Transverse colon (tissue), 4 donors: Measurements from ENCODE around the gene ARAP1. TPM values are rescaled to one million over a fixed set of nuclear protein-coding genes. Genes with fewer than 3 reads are reported as not detected.
A peak's percentile ranks its signal among the peaks of the same experiment; 100 is the strongest.

Experiments
- DNase-seq: peaks from one replicate; pipeline ENCODE4 v3.0.0-alpha.2; 2019
- H3K27ac ChIP-seq, 4 donors: fragments of 200-600 bp; sonication (generic); 2 replicates each; pipeline ENCODE4 v1.5.1; 2016 to 2018; ENCODE audit warnings: inconsistent platforms in 4 of 4
- H3K27me3 ChIP-seq: fragments of 200-600 bp; sonication (generic); 2 replicates; pipeline ENCODE4 v1.5.1; 2017; ENCODE audit warnings: inconsistent platforms
- H3K36me3 ChIP-seq, 4 donors: fragments of 200-600 bp; sonication (generic); 2 replicates each; pipeline ENCODE4 v1.5.1; 2017 to 2019; ENCODE audit warnings: inconsistent platforms in 4 of 4
- H3K4me1 ChIP-seq, 4 donors: fragments of 200-600 bp; sonication (generic); 2 replicates each; pipeline ENCODE4 v1.5.1; 2017 to 2020; ENCODE audit warnings: inconsistent platforms in 4 of 4
- H3K4me3 ChIP-seq, 4 donors: fragments of 200-600 bp; sonication (generic); 1 replicate in 1 of 4; 2 replicates in 3 of 4; pipeline versions ENCODE4 v1.5.1 to v1.6.1; 2017 to 2019; ENCODE audit warnings: inconsistent platforms in 4 of 4
- H3K9me3 ChIP-seq, 2 donors: fragments of 200-600 bp; sonication (generic); 2 replicates each; pipeline ENCODE4 v1.5.1; 2017 to 2019; ENCODE audit warnings: inconsistent platforms in 2 of 2
- CTCF ChIP-seq, 5 experiments: fragments of 200-600 bp in 3 of 5; fragments of 450-650 bp in 2 of 5; sonication (generic) in 3 of 5; IDR thresholded peaks; 1 replicate in 2 of 5; 2 replicates in 3 of 5; pipeline ENCODE4 v1.5.1; 2016 to 2017; ENCODE audit warnings: antibody characterized with exemption in 5 of 5, inconsistent platforms in 3 of 5, mild to moderate bottlenecking in 2 of 5, moderate library complexity in 1 of 5
- EP300 ChIP-seq: sonication (generic); formaldehyde crosslinking; IDR thresholded peaks from one replicate; pipeline ENCODE4 v1.6.1; 2017; ENCODE audit warnings: antibody characterized with exemption, low read depth
- POLR2A ChIP-seq: fragments of 450-650 bp; IDR thresholded peaks from one replicate; pipeline ENCODE4 v1.6.1; 2016; ENCODE audit warnings: antibody characterized with exemption, mild to moderate bottlenecking, moderate library complexity
- POLR2AphosphoS5 ChIP-seq, 3 donors: sonication (generic); formaldehyde crosslinking; IDR thresholded peaks; one replicate each; pipeline ENCODE4 v1.6.1; 2016; ENCODE audit warnings: antibody characterized with exemption in 3 of 3
- WGBS, 2 donors: methylation state at CpG; one replicate each; pipeline ENCODE4 v1.1.5; 2018; ENCODE audit warnings: low coverage in 1 of 2; 5-methylcytosine and 5-hydroxymethylcytosine counted together
- in situ Hi-C, 4 donors: fragments of 200-750 bp; cut with MboI; loops; one replicate each; pipeline versions ENCODE4 v1.15.0 to v1.15.1; 2017; ENCODE audit warnings: low sequenced_read_pairs in 3 of 4, low pct_ligation_motif_present in 1 of 4, low pct_unique_long_range_greater_than_20kb in 1 of 4
- intact Hi-C: fragments of 100-400 bp; cut with DNase I; formaldehyde crosslinking; loops from one replicate; pipeline ENCODE4 v1.15.1; 2023; ENCODE audit warnings: low total_unique reads
- total RNA-seq, 4 donors: library from RNA; depleted of rRNA; stranded (reverse); fragments of >200 nt; gene quantifications; one replicate each; pipeline ENCODE4 v1.1.0, GENCODE V29; 2016

The ARAP1 gene
- total RNA-seq, 4 donors from 2014 or later = 99.4 to 233 (median 108) TPM

GRCh38 chr11:72788241-72788640 is 36.0 kb upstream of the ARAP1 start:
- TF ChIP-seq POLR2AphosphoS5 (IDR thresholded peaks at IDR 0.05) (no peak), POLR2A (no peak), CTCF (IDR thresholded peaks at IDR 0.05) (no peak), EP300 (no peak)
- WGBS, 2 donors = 64 to 90% methylated on average over 3 to 7 of the region's 7 CpGs
- H3K36me3 ChIP-seq = no peaks in the 10 kb centered on the region
- peaks cover 19 to 56% (median 50%) of the 10 kb centered on the region in 4 donors for H3K4me1 ChIP-seq
- no peak for DNase-seq
- intact Hi-C loops = no loop called here
- H3K27me3 ChIP-seq = no peaks in the 10 kb centered on the region
- no peaks in the 10 kb centered on the region for H3K9me3 ChIP-seq
- in situ Hi-C loops = no loop called here
- H3K4me3 ChIP-seq = no peak overlapping the region
- H3K27ac ChIP-seq = peak overlapping the region; percentile 77 to 93 (median 88)

- intact Hi-C loops (no loop called here), in situ Hi-C loops (no loop called here)
- Histone ChIP-seq H3K4me3 (no peak overlapping the region), H3K4me1 (peaks cover 21 to 60% (median 52%) of the 10 kb centered on the region in 4 donors), H3K27me3 (no peaks in the 10 kb centered on the region), H3K36me3 (no peaks in the 10 kb centered on the region), H3K27ac (peak overlapping the region; percentile 77 to 93 (median 88)), H3K9me3 (no peaks in the 10 kb centered on the region)
- DNase-seq = peak; percentile 72
- TF ChIP-seq EP300 = no peak
- peak; percentile 6 to 48 (median 37) for TF ChIP-seq POLR2AphosphoS5 (IDR thresholded peaks at IDR 0.05)
- peak in 4 of 5 experiments; percentile 25 to 72 (median 40) for TF ChIP-seq CTCF (IDR thresholded peaks at IDR 0.05)
- peak; percentile 53 for TF ChIP-seq POLR2A
- WGBS, 2 donors = 33 to 40% methylated on average over 1 to 16 of the region's 16 CpGs
Measured at GRCh38 chr11:72787216-72788104, 35.3 kb upstream of the ARAP1 start.

- peaks cover 28 to 68% (median 59%) of the 10 kb centered on the region in 4 donors for H3K4me1 ChIP-seq
- H3K9me3 ChIP-seq = no peaks in the 10 kb centered on the region
- no peak overlapping the region for H3K4me3 ChIP-seq
- no peaks in the 10 kb centered on the region for H3K36me3 ChIP-seq
- 62% methylated on average over 8 of the region's 8 CpGs; no CpG with 5 or more reads in 1 of the 2 donors for WGBS, 2 donors
- in situ Hi-C loops = no loop called here
- H3K27ac ChIP-seq = peak overlapping the region; percentile 85 to 93 (median 88)
- intact Hi-C loops = no loop called here
- no peaks in the 10 kb centered on the region for H3K27me3 ChIP-seq
- TF ChIP-seq POLR2A (peak; percentile 69), EP300 (no peak), CTCF (IDR thresholded peaks at IDR 0.05) (peak in 2 of 5 experiments; percentile 26 to 49), POLR2AphosphoS5 (IDR thresholded peaks at IDR 0.05) (peak in 2 of 3 donors; percentile 48 to 61)
- peak; percentile 81 for DNase-seq
Measured at GRCh38 chr11:72786305-72787215, 34.4 kb upstream of the ARAP1 start.

GRCh38 chr11:72784662-72785061 is 32.5 kb upstream of the ARAP1 start:
- peak overlapping the region; percentile 85 to 93 (median 88) for H3K27ac ChIP-seq
- peaks cover 36 to 80% (median 74%) of the 10 kb centered on the region in 4 donors for H3K4me1 ChIP-seq
- no peak overlapping the region for H3K4me3 ChIP-seq
- no peaks in the 10 kb centered on the region for H3K36me3 ChIP-seq
- WGBS, 2 donors = 85% methylated on average over 10 of the region's 10 CpGs; no CpG with 5 or more reads in 1 of the 2 donors
- TF ChIP-seq CTCF (IDR thresholded peaks at IDR 0.05) = no peak
- TF ChIP-seq POLR2AphosphoS5 (IDR thresholded peaks at IDR 0.05) = no peak
- TF ChIP-seq EP300 = no peak
- no peak for TF ChIP-seq POLR2A
- H3K27me3 ChIP-seq = no peaks in the 10 kb centered on the region
- in situ Hi-C loops = no loop called here
- no peak for DNase-seq
- intact Hi-C loops = no loop called here
- no peaks in the 10 kb centered on the region for H3K9me3 ChIP-seq
